Activated naive CD8-positive, alpha-beta T cell (primary cell): Measurements from ENCODE around the gene HSPB7.
"Not testable (repeated sequence)": the region's sequence is repeated elsewhere in the genome, so short reads cannot be mapped to it uniquely, and the experiment has no call there.

Source experiments
- H3K27ac Mint-ChIP-seq: one replicate; pipeline ENCODE4 v1.8.0; 2021; ENCODE audit warnings: mixed read lengths
- H3K27me3 Mint-ChIP-seq: one replicate; pipeline ENCODE4 v1.8.0; 2021; ENCODE audit warnings: mixed read lengths
- H3K36me3 Mint-ChIP-seq: one replicate; pipeline ENCODE4 v1.8.0; 2021; ENCODE audit warnings: mixed read lengths
- H3K4me1 Mint-ChIP-seq: one replicate; pipeline ENCODE4 v1.8.0; 2021; ENCODE audit warnings: low read depth, mixed read lengths
- H3K4me3 Mint-ChIP-seq: one replicate; pipeline ENCODE4 v1.8.0; 2021; ENCODE audit warnings: mild to moderate bottlenecking, mixed read lengths
- H3K9me3 Mint-ChIP-seq: one replicate; pipeline ENCODE4 v1.8.0; 2021; ENCODE audit warnings: low read depth, mixed read lengths

HSPB7 gene

GRCh38 chr1:16055613-16056520, 38.0 kb upstream of the HSPB7 start:
- H3K4me1 Mint-ChIP-seq: peaks cover 5% of the 10 kb centered on the region
- no peak overlapping the region for H3K4me3 Mint-ChIP-seq
- no peaks in the 10 kb centered on the region for H3K36me3 Mint-ChIP-seq
- H3K27me3 Mint-ChIP-seq: no peaks in the 10 kb centered on the region
- no peaks in the 10 kb centered on the region for H3K9me3 Mint-ChIP-seq
- H3K27ac Mint-ChIP-seq: peak overlapping the region; percentile 22

GRCh38 chr1:16054598-16055540, 37.0 kb upstream of the HSPB7 start:
- Mint-ChIP-seq H3K27ac (no peak overlapping the region), H3K4me3 (no peak overlapping the region), H3K27me3 (no peaks in the 10 kb centered on the region), H3K4me1 (peaks cover 5% of the 10 kb centered on the region), H3K9me3 (no peaks in the 10 kb centered on the region), H3K36me3 (no peaks in the 10 kb centered on the region)

- peaks cover 2% of the 10 kb centered on the region for H3K27me3 Mint-ChIP-seq
- H3K9me3 Mint-ChIP-seq: no peaks in the 10 kb centered on the region
- no peak overlapping the region for H3K4me3 Mint-ChIP-seq
- no peak overlapping the region for H3K27ac Mint-ChIP-seq
- H3K4me1 Mint-ChIP-seq: peaks cover 5% of the 10 kb centered on the region
- H3K36me3 Mint-ChIP-seq: no peaks in the 10 kb centered on the region
Observed at GRCh38 chr1:16053781-16054502, 36.1 kb upstream of the HSPB7 start.

DNA sequence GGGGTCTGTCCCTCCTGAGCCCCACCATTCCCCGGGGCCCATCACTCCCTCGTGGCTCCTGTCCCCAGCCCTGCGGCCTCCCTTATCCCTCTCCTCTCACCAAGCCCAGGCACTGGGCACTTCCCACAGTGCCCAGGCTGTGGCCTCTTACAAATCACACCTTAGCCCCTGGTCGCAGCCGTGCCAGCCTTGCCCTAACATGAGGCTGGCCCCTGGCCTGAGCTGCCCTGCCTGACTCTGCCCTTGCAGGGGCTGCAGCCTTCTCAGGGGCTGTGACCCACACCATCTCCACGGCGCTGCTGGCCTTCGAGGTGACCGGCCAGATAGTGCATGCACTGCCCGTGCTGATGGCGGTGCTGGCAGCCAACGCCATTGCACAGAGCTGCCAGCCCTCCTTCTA, 34.1 kb upstream of the HSPB7 start:
- H3K27me3 Mint-ChIP-seq, H3K36me3 Mint-ChIP-seq, H3K4me3 Mint-ChIP-seq, H3K9me3 Mint-ChIP-seq, H3K27ac Mint-ChIP-seq, H3K4me1 Mint-ChIP-seq: not testable (repeated sequence)

GRCh38 chr1:16051039-16051438, 33.2 kb upstream of the HSPB7 start:
- Mint-ChIP-seq H3K9me3 (no peaks in the 10 kb centered on the region), H3K27ac (no peak overlapping the region), H3K4me3 (no peak overlapping the region), H3K27me3 (peaks cover 3% of the 10 kb centered on the region), H3K36me3 (no peaks in the 10 kb centered on the region), H3K4me1 (peaks cover 4% of the 10 kb centered on the region)

GRCh38 chr1:16050328-16050727, 32.5 kb upstream of the HSPB7 start:
- Mint-ChIP-seq H3K4me1 (peaks cover 1% of the 10 kb centered on the region), H3K27me3 (peaks cover 3% of the 10 kb centered on the region), H3K4me3 (no peak overlapping the region), H3K9me3 (no peaks in the 10 kb centered on the region), H3K36me3 (no peaks in the 10 kb centered on the region), H3K27ac (no peak overlapping the region)

GRCh38 chr1:16048573-16049189, 30.8 kb upstream of the HSPB7 start:
- no peaks in the 10 kb centered on the region for H3K36me3 Mint-ChIP-seq
- peaks cover 1% of the 10 kb centered on the region for H3K4me1 Mint-ChIP-seq
- H3K27ac Mint-ChIP-seq: no peak overlapping the region
- peaks cover 3% of the 10 kb centered on the region for H3K27me3 Mint-ChIP-seq
- H3K9me3 Mint-ChIP-seq: no peaks in the 10 kb centered on the region
- peak overlapping the region; percentile 38 for H3K4me3 Mint-ChIP-seq

DNA sequence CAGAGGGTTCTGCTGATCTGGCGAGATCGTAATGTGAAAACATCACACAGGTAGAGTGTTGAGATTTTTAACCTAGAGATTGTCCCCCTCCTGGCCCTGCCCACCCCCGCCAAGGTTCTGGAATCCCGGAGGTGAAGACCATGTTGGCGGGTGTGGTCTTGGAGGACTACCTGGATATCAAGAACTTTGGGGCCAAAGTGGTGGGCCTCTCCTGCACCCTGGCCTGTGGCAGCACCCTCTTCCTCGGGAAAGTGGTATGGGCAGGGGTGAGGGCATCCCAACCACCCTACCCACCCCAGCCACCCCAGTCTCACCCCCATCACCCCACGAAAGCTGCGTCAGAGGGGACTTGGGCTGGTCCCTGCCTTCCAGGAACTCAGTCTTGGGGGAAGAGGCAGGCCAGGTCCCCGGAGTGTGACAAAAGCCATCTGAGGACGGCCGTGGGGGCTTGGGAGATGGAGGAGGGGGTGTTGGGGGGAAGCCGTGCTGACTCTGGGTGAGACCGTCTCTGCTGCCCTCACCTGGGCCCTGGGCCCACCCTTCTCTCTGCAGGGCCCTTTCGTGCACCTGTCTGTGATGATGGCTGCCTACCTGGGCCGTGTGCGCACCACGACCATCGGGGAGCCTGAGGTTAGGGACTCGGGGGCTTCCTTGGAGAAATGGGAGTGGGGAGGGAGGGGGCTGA, 30.1 kb upstream of the HSPB7 start:
- peak overlapping the region; percentile 52 for H3K4me3 Mint-ChIP-seq

GRCh38 chr1:16046842-16047241, 29.0 kb upstream of the HSPB7 start:
- no peak overlapping the region for H3K27ac Mint-ChIP-seq
- H3K27me3 Mint-ChIP-seq: peaks cover 3% of the 10 kb centered on the region
- H3K36me3 Mint-ChIP-seq: no peaks in the 10 kb centered on the region
- no peak overlapping the region for H3K4me3 Mint-ChIP-seq
- no peaks in the 10 kb centered on the region for H3K9me3 Mint-ChIP-seq
- H3K4me1 Mint-ChIP-seq: peaks cover 1% of the 10 kb centered on the region

More for the DNA sequence above, 30.1 kb upstream of the HSPB7 start:
- H3K27me3 Mint-ChIP-seq: peaks cover 3% of the 10 kb centered on the region
- peaks cover 1% of the 10 kb centered on the region for H3K4me1 Mint-ChIP-seq
- H3K9me3 Mint-ChIP-seq: no peaks in the 10 kb centered on the region
- no peak overlapping the region for H3K27ac Mint-ChIP-seq
- no peaks in the 10 kb centered on the region for H3K36me3 Mint-ChIP-seq

DNA sequence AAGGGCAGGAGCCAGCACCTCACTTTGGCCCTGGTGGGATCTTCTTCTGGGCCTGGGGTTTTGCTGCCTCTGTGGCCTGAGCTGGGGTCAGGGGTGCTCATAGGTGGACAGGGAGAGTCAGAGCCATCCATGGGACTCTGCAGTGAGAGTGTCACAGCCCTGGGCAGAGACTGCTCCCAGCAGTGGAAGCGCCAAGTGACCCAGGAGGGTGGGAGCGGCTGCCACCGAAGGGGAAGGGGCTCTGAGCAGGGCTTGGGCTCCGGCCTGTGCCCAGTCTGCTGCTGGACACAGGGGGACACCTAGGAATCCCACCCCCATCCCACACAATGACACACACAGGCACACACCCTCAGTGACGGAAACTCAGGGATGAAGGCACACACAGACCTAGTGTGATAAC, 26.1 kb upstream of the HSPB7 start:
- Mint-ChIP-seq H3K36me3 (no peaks in the 10 kb centered on the region), H3K27me3 (peaks cover 2% of the 10 kb centered on the region)

DNA sequence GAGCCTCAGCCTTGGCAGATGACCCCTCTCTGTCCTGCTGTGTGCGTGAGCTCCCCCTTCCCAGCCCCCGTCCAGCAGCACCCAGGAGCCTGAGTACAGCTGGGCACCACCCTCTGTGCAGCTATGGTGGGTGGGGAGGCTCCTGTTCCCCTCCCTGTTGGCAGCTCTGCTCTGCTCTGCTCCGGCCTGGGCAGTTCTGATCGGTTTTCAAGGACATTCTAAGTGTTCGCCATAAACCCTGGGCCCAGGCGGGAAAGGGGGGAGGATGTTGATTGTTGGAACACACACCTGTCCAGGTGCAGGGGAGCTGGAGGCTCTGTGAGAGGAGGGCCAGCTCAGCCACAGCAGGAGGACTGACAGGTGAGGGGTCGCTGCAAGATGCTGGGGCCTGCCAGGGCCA, 25.7 kb upstream of the HSPB7 start, which contains the start of gene CLCNKB:
Gene CLCNKB (plus strand): TSS at position 262 of the 400 bp plus-strand sequence. CDS start 711 bp downstream, outside the sequence.
- no peak within 1 kb of the TSS for H3K27ac Mint-ChIP-seq
- peaks cover 2% of the 10 kb centered on the region for H3K27me3 Mint-ChIP-seq
- no peak within 1 kb of the TSS for H3K4me3 Mint-ChIP-seq
- no peaks in the 10 kb centered on the region for H3K9me3 Mint-ChIP-seq
- H3K4me1 Mint-ChIP-seq: peaks cover 1% of the 10 kb centered on the region
- no peaks in the 10 kb centered on the region for H3K36me3 Mint-ChIP-seq

More for the DNA sequence above, 26.1 kb upstream of the HSPB7 start:
- Mint-ChIP-seq H3K27ac (no peak overlapping the region), H3K9me3 (no peaks in the 10 kb centered on the region), H3K4me1 (peaks cover 1% of the 10 kb centered on the region), H3K4me3 (no peak overlapping the region)

DNA sequence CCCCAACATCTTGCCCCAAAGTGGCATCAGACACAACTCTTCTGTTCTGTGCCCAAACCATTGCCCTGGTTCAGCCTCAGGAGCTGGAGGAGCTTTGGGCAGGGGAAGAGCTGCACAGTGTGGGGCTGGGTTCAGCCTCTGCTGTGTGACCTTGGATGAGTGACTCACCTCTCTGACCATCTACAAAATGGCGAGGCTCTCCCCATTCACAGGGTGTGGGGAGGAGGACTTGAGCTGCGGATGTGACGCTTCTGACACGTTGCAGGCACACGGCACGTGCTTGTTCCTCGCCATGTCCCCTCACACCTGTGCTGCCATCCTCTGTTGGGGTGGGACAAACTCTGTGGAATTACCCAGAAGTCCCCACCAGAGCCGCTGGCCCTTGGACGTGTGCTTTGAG, 24.8 kb upstream of the HSPB7 start:
- not testable (repeated sequence) for H3K27me3 Mint-ChIP-seq, H3K9me3 Mint-ChIP-seq, H3K27ac Mint-ChIP-seq, H3K4me1 Mint-ChIP-seq, H3K36me3 Mint-ChIP-seq, H3K4me3 Mint-ChIP-seq

GRCh38 chr1:16042096-16042495, 24.3 kb upstream of the HSPB7 start:
- H3K4me3 Mint-ChIP-seq: no peak overlapping the region
- no peaks in the 10 kb centered on the region for H3K36me3 Mint-ChIP-seq
- no peaks in the 10 kb centered on the region for H3K9me3 Mint-ChIP-seq
- H3K4me1 Mint-ChIP-seq: no peaks in the 10 kb centered on the region
- H3K27me3 Mint-ChIP-seq: no peaks in the 10 kb centered on the region
- H3K27ac Mint-ChIP-seq: no peak overlapping the region

- Mint-ChIP-seq H3K27ac (no peak overlapping the region), H3K27me3 (no peaks in the 10 kb centered on the region), H3K4me1 (no peaks in the 10 kb centered on the region), H3K9me3 (no peaks in the 10 kb centered on the region), H3K36me3 (no peaks in the 10 kb centered on the region), H3K4me3 (no peak overlapping the region)
Observed at GRCh38 chr1:16041200-16041599, 23.4 kb upstream of the HSPB7 start.
